Effector memory CD4-positive, alpha-beta T cell (primary cell): Measurements from ENCODE around the gene XYLT2.

Source experiments
- DNase-seq, 3 donors: peaks; one replicate each; pipeline ENCODE4 v3.0.0-alpha.2; 2020
- H3K27ac ChIP-seq: 2 replicates; pipeline ENCODE4 v1.7.0; 2013; ENCODE audit warnings: mild to moderate bottlenecking, low read length, moderate library complexity; ENCODE audit not compliant: insufficient read depth, poor library complexity, severe bottlenecking
- H3K27me3 ChIP-seq: replicated peaks from 2 replicates; pipeline ENCODE4 v1.7.0; 2013; ENCODE audit warnings: mild to moderate bottlenecking, low read length; ENCODE audit not compliant: insufficient read depth, control insufficient read depth, poor library complexity, severe bottlenecking
- H3K36me3 ChIP-seq: 2 replicates; pipeline ENCODE4 v1.7.0; 2013; ENCODE audit warnings: mild to moderate bottlenecking, low read length, moderate library complexity; ENCODE audit not compliant: control insufficient read depth, insufficient read depth
- H3K4me1 ChIP-seq: 2 replicates; pipeline ENCODE4 v1.7.0; 2013; ENCODE audit warnings: low read length, mild to moderate bottlenecking; ENCODE audit not compliant: control insufficient read depth, insufficient read depth, poor library complexity, severe bottlenecking
- H3K4me3 ChIP-seq: 2 replicates; pipeline ENCODE4 v1.7.0; 2013; ENCODE audit warnings: low read length, low read depth, mild to moderate bottlenecking; ENCODE audit not compliant: insufficient read depth, poor library complexity, severe bottlenecking
- H3K9me3 ChIP-seq: 2 replicates; pipeline ENCODE4 v1.7.0; 2013; ENCODE audit warnings: mild to moderate bottlenecking, low read length, moderate library complexity; ENCODE audit not compliant: control insufficient read depth

The XYLT2 gene

DNA sequence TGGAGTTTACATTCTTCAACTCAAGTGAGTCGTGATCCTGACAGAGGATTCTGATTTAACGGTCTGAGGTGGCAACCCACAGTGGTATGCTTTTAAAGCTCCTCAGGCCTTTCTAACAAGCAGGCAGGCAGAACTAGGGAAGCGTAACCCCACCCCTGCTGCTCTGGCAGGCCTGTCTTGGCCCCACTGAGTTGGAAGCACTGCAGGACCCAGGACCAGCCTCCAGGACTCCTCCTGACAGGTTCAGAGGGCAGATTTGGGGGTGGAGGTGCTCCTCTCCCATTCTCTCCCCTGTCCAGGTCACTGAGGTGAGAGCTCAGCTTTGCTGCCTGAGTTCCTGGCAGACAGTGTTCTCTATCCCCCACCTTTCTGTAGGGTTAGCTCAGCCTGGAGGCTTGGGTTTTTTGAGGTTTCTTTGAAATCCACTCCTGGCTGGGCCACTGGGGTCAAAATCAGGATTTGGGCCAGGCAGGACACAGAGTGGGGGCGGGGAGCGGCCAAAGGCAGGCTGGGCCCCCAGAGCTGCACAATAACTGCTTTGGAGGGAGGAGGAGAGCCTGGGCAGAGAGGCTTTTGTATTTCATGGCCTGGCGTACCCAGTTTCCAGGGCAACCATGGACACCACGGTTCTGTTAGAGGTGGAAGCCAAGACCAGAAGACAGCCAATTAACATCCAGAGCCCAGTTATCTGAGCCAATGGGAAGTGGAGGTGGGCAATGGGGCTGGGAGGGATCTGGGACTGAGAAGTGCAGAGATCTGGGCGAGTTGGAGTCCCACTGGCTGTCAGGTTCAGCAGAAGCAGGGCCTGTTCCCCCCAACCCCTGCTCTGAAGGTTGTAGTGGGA lies 17.5 kb downstream of the XYLT2 start:
- no peak overlapping the region for H3K27ac ChIP-seq
- H3K36me3 ChIP-seq: peaks cover 47% of the 10 kb centered on the region
- no peak overlapping the region for H3K4me3 ChIP-seq
- no peak for DNase-seq
- no peaks in the 10 kb centered on the region for H3K27me3 ChIP-seq
- peaks cover 4% of the 10 kb centered on the region for H3K4me1 ChIP-seq
- no peaks in the 10 kb centered on the region for H3K9me3 ChIP-seq

DNA sequence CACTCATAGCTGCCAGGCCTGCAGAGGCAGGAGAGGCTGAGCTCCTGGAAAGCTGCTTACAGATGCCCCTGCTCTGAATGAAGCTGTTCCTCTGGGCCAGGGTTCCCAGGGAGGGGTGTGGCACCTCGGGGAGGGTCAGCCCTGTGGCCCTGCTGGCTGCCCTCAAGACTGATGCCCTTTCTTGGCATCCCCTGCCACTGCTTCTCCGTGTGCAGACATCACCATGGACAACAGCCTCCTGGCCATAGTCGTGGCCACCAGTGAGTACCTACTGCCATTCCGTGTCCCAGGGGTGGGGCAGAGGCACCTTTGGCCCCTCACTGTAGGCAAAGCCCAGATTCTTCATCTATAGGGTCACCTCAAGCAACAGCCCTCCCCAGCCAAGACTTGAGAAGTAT lies 18.1 kb downstream of the XYLT2 start:
- Histone ChIP-seq H3K4me1 (peaks cover 4% of the 10 kb centered on the region), H3K27ac (no peak overlapping the region), H3K27me3 (no peaks in the 10 kb centered on the region), H3K4me3 (no peak overlapping the region), H3K9me3 (no peaks in the 10 kb centered on the region), H3K36me3 (peaks cover 44% of the 10 kb centered on the region)
- DNase-seq: no peak

DNA sequence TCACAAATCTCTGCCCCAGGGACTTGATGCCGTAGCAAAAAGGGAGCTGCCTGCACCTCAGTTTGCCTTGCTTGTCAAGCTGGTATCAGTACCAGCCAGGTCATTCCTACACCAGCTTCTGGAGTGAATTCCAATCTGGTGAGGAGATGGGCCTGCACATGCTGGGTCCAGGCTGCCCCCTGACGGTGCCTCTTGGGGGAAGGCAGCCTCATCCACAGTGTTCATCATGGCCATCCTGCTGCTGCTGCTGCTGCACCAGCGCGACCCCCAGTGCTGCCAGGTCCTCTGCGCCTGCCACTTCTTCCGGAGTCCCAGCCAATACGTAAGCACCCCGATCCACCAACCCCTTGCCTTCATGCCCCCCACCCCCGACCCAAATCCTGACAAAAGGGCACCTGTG lies 18.8 kb downstream of the XYLT2 start:
- Histone ChIP-seq H3K9me3 (no peaks in the 10 kb centered on the region), H3K4me1 (peaks cover 4% of the 10 kb centered on the region), H3K36me3 (peaks cover 43% of the 10 kb centered on the region), H3K4me3 (no peak overlapping the region), H3K27ac (no peak overlapping the region), H3K27me3 (no peaks in the 10 kb centered on the region)
- no peak for DNase-seq

DNA sequence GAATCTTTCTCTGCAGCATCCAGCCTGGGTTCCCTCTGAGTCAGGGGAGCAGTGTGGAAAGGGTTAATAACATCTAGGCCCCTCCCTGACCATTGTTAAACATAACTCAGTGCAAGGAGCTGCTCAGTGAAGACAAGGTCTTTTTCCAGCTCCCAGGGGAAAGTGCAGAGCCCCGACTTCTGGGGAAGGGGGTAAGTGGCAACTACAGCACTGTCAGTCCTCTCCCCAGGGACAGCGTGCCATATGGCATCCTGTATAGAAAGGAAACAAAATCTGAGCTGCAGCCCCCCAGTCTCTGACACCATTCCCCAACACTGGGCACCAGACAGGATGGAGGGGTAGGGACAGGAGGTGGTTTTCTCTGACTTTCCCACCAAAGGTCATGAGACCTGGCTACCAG lies 19.2 kb downstream of the XYLT2 start:
- Histone ChIP-seq H3K27ac (no peak overlapping the region), H3K36me3 (peaks cover 46% of the 10 kb centered on the region), H3K4me3 (no peak overlapping the region), H3K27me3 (no peaks in the 10 kb centered on the region), H3K4me1 (peaks cover 4% of the 10 kb centered on the region), H3K9me3 (no peaks in the 10 kb centered on the region)
- DNase-seq: no peak

DNA sequence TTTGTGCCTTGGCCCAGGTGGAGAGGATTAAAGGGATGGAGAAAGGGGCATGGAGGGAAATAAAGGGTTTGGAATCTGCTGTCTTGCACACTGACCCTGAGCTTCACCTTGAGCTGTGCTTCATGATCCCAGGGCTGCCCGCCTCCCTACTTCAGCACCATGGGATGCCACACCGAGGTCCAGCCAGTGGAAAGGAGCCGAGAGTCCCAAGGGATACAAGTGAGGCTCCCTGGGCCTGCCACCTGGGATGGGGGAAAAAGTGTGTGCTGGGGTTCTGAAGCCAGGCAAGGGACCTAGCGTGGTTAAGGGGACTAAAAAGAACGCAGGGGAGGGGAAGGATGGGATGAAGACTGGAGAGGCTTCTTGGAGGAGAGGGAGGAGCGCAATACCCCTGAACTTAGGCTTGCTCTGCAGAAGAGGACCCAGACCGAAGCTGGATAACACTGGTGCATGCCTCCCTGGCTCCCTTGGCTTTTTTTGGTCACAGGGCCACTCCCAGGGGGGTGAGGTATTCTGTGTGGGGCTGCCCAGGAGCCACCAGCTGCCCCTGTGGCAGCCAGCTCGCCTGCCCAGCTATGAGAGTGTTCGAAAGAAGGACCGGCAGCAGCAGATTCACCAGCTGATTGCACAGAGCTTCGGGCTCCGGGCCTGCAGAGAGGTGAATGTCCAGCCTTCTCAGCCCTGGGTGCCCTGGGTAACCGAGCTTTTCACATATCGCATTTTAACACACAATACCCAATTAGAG lies 19.9 kb downstream of the XYLT2 start:
- Histone ChIP-seq H3K9me3 (no peaks in the 10 kb centered on the region), H3K4me1 (peaks cover 4% of the 10 kb centered on the region), H3K27me3 (no peaks in the 10 kb centered on the region), H3K27ac (no peak overlapping the region), H3K36me3 (peaks cover 51% of the 10 kb centered on the region), H3K4me3 (no peak overlapping the region)
- no peak for DNase-seq

DNA sequence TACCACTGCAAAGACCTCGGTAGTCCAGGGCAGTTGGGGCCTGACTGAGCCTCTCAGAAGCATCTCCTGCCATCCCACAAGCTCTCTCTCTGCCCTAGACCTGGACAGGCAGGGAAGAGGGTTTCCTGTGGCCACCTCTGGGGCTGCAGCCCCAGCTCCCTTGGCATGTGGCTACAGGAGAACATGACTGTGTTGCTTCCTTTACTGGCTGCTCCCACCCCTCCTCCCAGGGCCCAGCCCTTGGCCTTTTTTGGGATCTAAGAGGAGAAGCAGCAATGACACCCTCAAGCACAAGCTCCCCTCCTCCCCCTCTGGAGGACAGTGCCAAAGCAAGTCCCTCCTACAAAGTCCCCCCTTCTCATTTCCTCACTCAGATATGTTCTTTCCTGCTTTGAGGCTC lies 21.5 kb downstream of the XYLT2 start:
- Histone ChIP-seq H3K27me3 (no peaks in the 10 kb centered on the region), H3K27ac (no peak overlapping the region), H3K36me3 (peaks cover 51% of the 10 kb centered on the region), H3K4me1 (peaks cover 13% of the 10 kb centered on the region), H3K9me3 (no peaks in the 10 kb centered on the region), H3K4me3 (no peak overlapping the region)
- no peak for DNase-seq

DNA sequence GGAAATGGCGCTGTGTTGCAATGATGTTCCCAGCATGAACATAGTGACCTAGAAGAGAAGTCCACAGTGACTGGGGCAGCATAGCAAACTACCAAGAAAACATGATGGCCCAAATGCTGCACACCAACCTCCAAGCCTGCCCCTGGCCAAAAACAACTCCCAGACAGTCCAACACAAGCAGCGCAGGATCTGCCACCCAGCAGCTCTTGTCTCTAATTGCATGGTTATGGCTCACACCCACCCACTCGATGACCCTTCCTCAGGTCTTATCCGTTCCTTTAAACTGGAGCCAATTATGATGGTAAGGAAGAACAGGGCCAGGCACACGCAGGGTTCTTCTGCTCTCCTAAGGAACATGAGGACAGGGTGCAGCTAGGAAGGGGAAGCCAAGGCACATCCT lies 24.1 kb downstream of the XYLT2 start:
- Histone ChIP-seq H3K27ac (no peak overlapping the region), H3K36me3 (peaks cover 48% of the 10 kb centered on the region), H3K9me3 (no peaks in the 10 kb centered on the region), H3K4me1 (peaks cover 16% of the 10 kb centered on the region), H3K4me3 (no peak overlapping the region), H3K27me3 (no peaks in the 10 kb centered on the region)
- no peak for DNase-seq

DNA sequence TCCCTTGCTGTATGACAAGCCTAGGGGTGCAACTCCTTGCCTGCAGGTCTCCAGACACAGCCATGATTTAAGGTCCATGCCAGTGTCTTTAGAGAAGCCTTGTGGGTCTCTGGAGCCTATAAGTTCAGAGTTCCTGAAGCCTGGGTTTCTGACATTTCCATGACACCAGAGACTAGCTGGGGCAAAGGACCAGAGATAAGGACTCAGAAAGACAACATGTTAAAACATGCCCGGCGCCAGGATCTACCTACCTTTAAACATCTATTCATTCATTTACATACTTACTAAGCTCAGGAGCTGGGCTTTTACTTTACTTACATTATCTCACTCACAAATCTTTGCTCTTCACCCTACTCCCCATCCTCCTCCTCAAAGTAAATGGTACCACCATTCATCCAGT lies 25.6 kb downstream of the XYLT2 start:
- H3K4me3 ChIP-seq: no peak overlapping the region
- no peaks in the 10 kb centered on the region for H3K27me3 ChIP-seq
- no peak overlapping the region for H3K27ac ChIP-seq
- H3K36me3 ChIP-seq: peaks cover 36% of the 10 kb centered on the region
- H3K4me1 ChIP-seq: peaks cover 16% of the 10 kb centered on the region
- no peak for DNase-seq
- no peaks in the 10 kb centered on the region for H3K9me3 ChIP-seq

DNA sequence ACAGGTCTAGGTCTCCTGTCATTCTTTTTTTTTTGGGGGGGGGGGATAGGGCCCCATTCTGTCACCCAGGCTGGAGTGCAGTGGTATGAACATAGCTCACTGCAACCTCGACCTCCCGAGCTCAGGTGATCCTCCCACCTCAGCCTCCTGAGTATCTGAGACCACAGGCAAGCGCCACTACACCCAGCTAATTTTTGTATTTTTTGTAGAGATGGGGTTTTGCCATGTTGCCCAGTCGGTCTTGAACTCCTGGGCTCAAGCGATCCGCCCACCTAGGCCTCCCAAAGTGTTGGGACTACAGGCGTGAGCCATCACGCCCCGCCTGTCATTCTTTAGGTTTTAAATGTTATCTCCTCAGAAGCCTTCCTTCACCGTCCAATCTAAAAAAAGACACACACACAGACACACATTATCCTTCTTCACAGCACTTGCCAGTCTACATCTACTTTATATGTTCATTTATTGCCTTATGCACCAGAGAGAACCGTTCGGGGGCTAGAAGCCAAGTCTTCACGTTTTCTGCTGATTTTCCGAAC lies 26.4 kb downstream of the XYLT2 start:
- Histone ChIP-seq H3K9me3 (no peaks in the 10 kb centered on the region), H3K4me1 (peaks cover 16% of the 10 kb centered on the region), H3K36me3 (peaks cover 28% of the 10 kb centered on the region), H3K27ac (peak overlapping the region; percentile 97), H3K27me3 (no peaks in the 10 kb centered on the region), H3K4me3 (peak overlapping the region; percentile 92)
- no peak for DNase-seq
